Body of pancreas (tissue), 4 donors: ENCODE results near the gene YARS1. TPM values are rescaled to one million over a fixed set of nuclear protein-coding genes. Genes with fewer than 3 reads are reported as not detected.

Source experiments
- ATAC-seq: fragments of 150-250 bp; one replicate; pipeline ENCODE4 v1.9.1; 2016
- DNase-seq, 4 donors: peaks; one replicate each; pipeline ENCODE4 v3.0.0-alpha.2; 2019
- H3K27ac ChIP-seq, 4 donors: fragments of 200-600 bp; sonication (generic); 1 replicate in 3 of 4; 2 replicates in 1 of 4; pipeline versions ENCODE4 v1.5.1 to v1.6.1; 2016 to 2019; ENCODE audit warnings: mild to moderate bottlenecking in 1 of 4, mixed read lengths in 1 of 4, moderate library complexity in 1 of 4
- H3K27me3 ChIP-seq, 2 donors: fragments of 200-600 bp; sonication (generic); one replicate each; pipeline ENCODE4 v1.6.0; 2016; ENCODE audit warnings: mild to moderate bottlenecking in 1 of 2
- H3K36me3 ChIP-seq, 2 donors: fragments of 200-600 bp; sonication (generic); replicated peaks in 1 of 2; 2 replicates each; pipeline ENCODE4 v1.5.1; 2016; ENCODE audit warnings: low read depth in 2 of 2; ENCODE audit not compliant: insufficient read depth in 1 of 2
- H3K4me1 ChIP-seq: fragments of 200-600 bp; sonication (generic); one replicate; pipeline ENCODE4 v1.6.0; 2016
- H3K4me3 ChIP-seq, 2 donors: fragments of 200-600 bp; sonication (generic); 1 replicate in 1 of 2; 2 replicates in 1 of 2; pipeline ENCODE4 v1.5.1; 2016 to 2019
- H3K9me3 ChIP-seq, 3 donors: fragments of 200-600 bp; sonication (generic); 1 replicate in 2 of 3; 2 replicates in 1 of 3; pipeline ENCODE4 v1.5.1; 2016
- CTCF ChIP-seq, 7 experiments: fragments of 450-650 bp in 4 of 7; fragments of 200-600 bp in 3 of 7; sonication (generic) in 3 of 7; IDR thresholded peaks; one replicate each; pipeline ENCODE4 v1.5.1; 2016 to 2019; ENCODE audit warnings: antibody characterized with exemption in 7 of 7
- POLR2A ChIP-seq, 3 donors: fragments of 450-650 bp; IDR thresholded peaks; one replicate each; pipeline ENCODE4 v1.6.1; 2016; ENCODE audit warnings: antibody characterized with exemption in 3 of 3, mild to moderate bottlenecking in 2 of 3
- WGBS, 2 donors: methylation state at CpG; one replicate each; pipeline ENCODE4 v1.1.5; 2017; 5-methylcytosine and 5-hydroxymethylcytosine counted together
- intact Hi-C: fragments of 100-400 bp; cut with DNase I; formaldehyde crosslinking; loops from one replicate; pipeline ENCODE4 v1.15.1; 2023
- total RNA-seq, 2 donors: library from RNA; depleted of rRNA; stranded (reverse); fragments of >200 nt; gene quantifications; one replicate each; pipeline ENCODE4 v1.1.0, GENCODE V29; 2016

The YARS1 gene
- total RNA-seq, 2 donors from 2014 or later = 40.2 to 76.8 TPM

- Histone ChIP-seq H3K36me3 (peaks cover 0 to 5% of the 10 kb centered on the region in 2 donors), H3K27ac (peak overlapping the region in 3 of 4 donors; percentile 62 to 99 (median 68)), H3K4me3 (no peak overlapping the region), H3K4me1 (peaks cover 86% of the 10 kb centered on the region), H3K9me3 (no peaks in the 10 kb centered on the region), H3K27me3 (no peaks in the 10 kb centered on the region)
- DNase-seq = no peak
- intact Hi-C loops = loop anchor here (5.0 kb wide), 1 partner anchor 33 kb away; no protein-coding TSS in a partner anchor
- TF ChIP-seq POLR2A (IDR thresholded peaks at IDR 0.05) (no peak), CTCF (IDR thresholded peaks at IDR 0.05) (no peak)
- WGBS, 2 donors = 56 to 76% methylated on average over 3 to 7 of the region's 7 CpGs
- no peak for ATAC-seq
Observed at GRCh38 chr1:32764826-32765569, 52.2 kb downstream of the YARS1 start.

- peaks cover 93% of the 10 kb centered on the region for H3K4me1 ChIP-seq
- 92 to 94% methylated on average over 5 of the region's 5 CpGs for WGBS, 2 donors
- no peaks in the 10 kb centered on the region for H3K9me3 ChIP-seq
- H3K27ac ChIP-seq = peak overlapping the region; percentile 28 to 100 (median 98)
- ATAC-seq = no peak
- intact Hi-C loops = no loop called here
- DNase-seq = no peak
- TF ChIP-seq POLR2A (IDR thresholded peaks at IDR 0.05) = no peak
- no peak for TF ChIP-seq CTCF (IDR thresholded peaks at IDR 0.05)
- H3K36me3 ChIP-seq = peaks cover 0 to 3% of the 10 kb centered on the region in 2 donors
- H3K27me3 ChIP-seq = no peaks in the 10 kb centered on the region
- H3K4me3 ChIP-seq = no peak overlapping the region
Observed at GRCh38 chr1:32763221-32763620, 53.9 kb downstream of the YARS1 start.

- 6 to 13% methylated on average over 2 of the region's 2 CpGs for WGBS, 2 donors
- TF ChIP-seq CTCF (IDR thresholded peaks at IDR 0.05) (no peak), POLR2A (IDR thresholded peaks at IDR 0.05) (no peak)
Observed at GRCh38 chr1:32761936-32762335, 55.2 kb downstream of the YARS1 start.

GRCh38 chr1:32761253-32761877, 55.8 kb downstream of the YARS1 start:
- Histone ChIP-seq H3K36me3 (no peaks in the 10 kb centered on the region), H3K9me3 (no peaks in the 10 kb centered on the region), H3K4me3 (no peak overlapping the region), H3K27me3 (no peaks in the 10 kb centered on the region), H3K4me1 (peaks cover 92% of the 10 kb centered on the region), H3K27ac (peak overlapping the region; percentile 97 to 100 (median 98))
- WGBS, 2 donors = 0 to 9% methylated on average over 4 to 10 of the region's 10 CpGs
- TF ChIP-seq CTCF (IDR thresholded peaks at IDR 0.05) = peak in 1 of 7 experiments; percentile 1
- TF ChIP-seq POLR2A (IDR thresholded peaks at IDR 0.05) = peak; percentile 16 to 62 (median 61)
- DNase-seq (peak; percentile 87 to 94 (median 92)), ATAC-seq (peak; percentile 34)
- intact Hi-C loops = no loop called here

More at GRCh38 chr1:32761936-32762335, 55.2 kb downstream of the YARS1 start:
- no peak for DNase-seq
- peaks cover 93% of the 10 kb centered on the region for H3K4me1 ChIP-seq
- H3K27ac ChIP-seq = peak overlapping the region; percentile 97 to 100 (median 98)
- no peaks in the 10 kb centered on the region for H3K36me3 ChIP-seq
- no peaks in the 10 kb centered on the region for H3K27me3 ChIP-seq
- no peaks in the 10 kb centered on the region for H3K9me3 ChIP-seq
- intact Hi-C loops = no loop called here
- ATAC-seq = no peak
- no peak overlapping the region for H3K4me3 ChIP-seq
